Mesenchymal stem cell (in vitro differentiated cells and primary cell): ENCODE data around the gene TMEM94.

Experiments used
- DNase-seq: peaks from one replicate; pipeline ENCODE4 v3.0.0-alpha.2; 2013
- H2AFZ ChIP-seq: one replicate; pipeline ENCODE4 v1.6.1; 2013; ENCODE audit warnings: low read depth, mild to moderate bottlenecking, control low read depth, inconsistent platforms, low read length, moderate library complexity
- H2AK5ac ChIP-seq: 2 replicates; pipeline ENCODE4 v1.6.1; 2013; ENCODE audit warnings: low read length, moderate library complexity, mild to moderate bottlenecking, inconsistent platforms; ENCODE audit not compliant: severe bottlenecking
- H2BK120ac ChIP-seq: one replicate; pipeline ENCODE4 v1.6.1; 2013; ENCODE audit warnings: low read depth, mild to moderate bottlenecking, inconsistent platforms, low read length, moderate library complexity
- H2BK12ac ChIP-seq, 2 experiments: one replicate each; pipeline ENCODE4 v1.6.1; 2013; ENCODE audit warnings: inconsistent platforms in 2 of 2, low read length in 2 of 2, mild to moderate bottlenecking in 2 of 2, moderate library complexity in 2 of 2, control low read depth in 1 of 2
- H2BK15ac ChIP-seq: one replicate; pipeline ENCODE4 v1.6.1; 2013; ENCODE audit warnings: mild to moderate bottlenecking, low read depth, inconsistent platforms; ENCODE audit not compliant: poor library complexity, severe bottlenecking
- H2BK5ac ChIP-seq: 2 replicates; pipeline ENCODE4 v1.6.1; 2013; ENCODE audit warnings: low read depth, mild to moderate bottlenecking, low read length, control low read depth, inconsistent platforms; ENCODE audit not compliant: poor library complexity, severe bottlenecking
- H3K14ac ChIP-seq, 2 experiments: one replicate each; pipeline ENCODE4 v1.6.1; 2013; ENCODE audit warnings: inconsistent platforms in 2 of 2, low read length in 2 of 2, control low read depth in 1 of 2, mild to moderate bottlenecking in 1 of 2, moderate library complexity in 1 of 2
- H3K18ac ChIP-seq, 2 experiments: one replicate each; pipeline ENCODE4 v1.6.1; 2013; ENCODE audit warnings: inconsistent platforms in 2 of 2, low read length in 2 of 2, control low read depth in 1 of 2, low read depth in 1 of 2, mild to moderate bottlenecking in 1 of 2
- H3K23ac ChIP-seq, 2 experiments: one replicate each; pipeline ENCODE4 v1.6.1; 2013; ENCODE audit warnings: inconsistent platforms in 2 of 2, low read length in 2 of 2, mild to moderate bottlenecking in 2 of 2, moderate library complexity in 2 of 2, control low read depth in 1 of 2
- H3K27ac ChIP-seq: 2 replicates; pipeline ENCODE4 v1.5.1; 2013; ENCODE audit warnings: mild to moderate bottlenecking, moderate library complexity, low read length, control low read depth, inconsistent platforms; ENCODE audit not compliant: poor library complexity, severe bottlenecking
- H3K27me3 ChIP-seq, 2 experiments: 2 replicates each; pipeline versions ENCODE4 v1.6.1 to v1.7.0; 2013; ENCODE audit warnings: low read length in 2 of 2, mild to moderate bottlenecking in 2 of 2, moderate library complexity in 2 of 2, control low read depth in 1 of 2, inconsistent platforms in 1 of 2; ENCODE audit not compliant: control insufficient read depth in 1 of 2, insufficient read depth in 1 of 2
- H3K36me3 ChIP-seq, 2 experiments: 2 replicates each; pipeline versions ENCODE4 v1.6.1 to v1.7.0; 2013; ENCODE audit warnings: low read length in 2 of 2, control low read depth in 1 of 2, inconsistent platforms in 1 of 2, low read depth in 1 of 2, mild to moderate bottlenecking in 1 of 2; ENCODE audit not compliant: insufficient read depth in 2 of 2, control insufficient read depth in 1 of 2
- H3K4ac ChIP-seq, 2 experiments: one replicate each; pipeline ENCODE4 v1.6.1; 2013; ENCODE audit warnings: inconsistent platforms in 2 of 2, low read length in 2 of 2, mild to moderate bottlenecking in 2 of 2, moderate library complexity in 2 of 2, control low read depth in 1 of 2, low read depth in 1 of 2
- H3K4me1 ChIP-seq: 2 replicates; pipeline ENCODE4 v1.6.1; 2013; ENCODE audit warnings: low read depth, low read length, control low read depth; ENCODE audit not compliant: control insufficient read depth, insufficient read depth
- H3K4me2 ChIP-seq: 2 replicates; pipeline ENCODE4 v1.6.1; 2013; ENCODE audit warnings: low read length, mild to moderate bottlenecking, inconsistent platforms; ENCODE audit not compliant: poor library complexity, severe bottlenecking
- H3K4me3 ChIP-seq, 2 experiments: 2 replicates each; pipeline versions ENCODE4 v1.5.1 to v1.7.0; 2013; ENCODE audit warnings: low read length in 2 of 2, mild to moderate bottlenecking in 2 of 2, control low read depth in 1 of 2, low read depth in 1 of 2; ENCODE audit not compliant: insufficient read depth in 1 of 2
- H3K79me1 ChIP-seq: replicated peaks from 2 replicates; pipeline ENCODE4 v1.6.1; 2013; ENCODE audit warnings: mild to moderate bottlenecking, control low read depth, low read length, inconsistent platforms; ENCODE audit not compliant: poor library complexity, severe bottlenecking
- H3K9ac ChIP-seq: 2 replicates; pipeline ENCODE4 v1.7.0; 2013; ENCODE audit warnings: mild to moderate bottlenecking, low read length, moderate library complexity
- H3K9me3 ChIP-seq: 2 replicates; pipeline ENCODE4 v1.7.0; 2013; ENCODE audit warnings: mild to moderate bottlenecking, low read length; ENCODE audit not compliant: control insufficient read depth
- H4K8ac ChIP-seq: one replicate; pipeline ENCODE4 v1.6.1; 2013; ENCODE audit warnings: inconsistent platforms, mild to moderate bottlenecking, low read length, moderate library complexity
- H4K91ac ChIP-seq: one replicate; pipeline ENCODE4 v1.6.1; 2013; ENCODE audit warnings: mild to moderate bottlenecking, low read length, inconsistent platforms
- WGBS: methylation state at CpG from one replicate; pipeline ENCODE4 v1.1.7; 2013; ENCODE audit warnings: mixed read lengths; 5-methylcytosine and 5-hydroxymethylcytosine counted together

Gene TMEM94

GRCh38 chr17:75418531-75418930 is 37.9 kb upstream of the TMEM94 start:
- no peak overlapping the region for H2BK15ac ChIP-seq
- H3K23ac ChIP-seq, result no peak overlapping the region
- no peak overlapping the region for H3K9ac ChIP-seq
- H3K79me1 ChIP-seq, result no peaks in the 10 kb centered on the region
- H2BK5ac ChIP-seq, result no peak overlapping the region
- 89% methylated on average over 5 of the region's 5 CpGs for WGBS
- no peaks in the 10 kb centered on the region for H3K9me3 ChIP-seq
- no peak overlapping the region for H4K8ac ChIP-seq
- no peak overlapping the region for H2BK12ac ChIP-seq
- no peaks in the 10 kb centered on the region for H3K4me1 ChIP-seq
- no peak overlapping the region for H3K4me3 ChIP-seq
- no peak overlapping the region for H3K14ac ChIP-seq
- no peak overlapping the region for H3K4me2 ChIP-seq
- peaks cover 19 to 27% of the 10 kb centered on the region in 2 experiments for H3K27me3 ChIP-seq
- no peak overlapping the region for H2AK5ac ChIP-seq
- H3K18ac ChIP-seq, result no peak overlapping the region
- no peak overlapping the region for H3K27ac ChIP-seq
- DNase-seq, result no peak
- no peak overlapping the region for H2AFZ ChIP-seq
- H3K4ac ChIP-seq, result no peak overlapping the region
- no peak overlapping the region for H2BK120ac ChIP-seq
- no peak overlapping the region for H4K91ac ChIP-seq
- H3K36me3 ChIP-seq, result no peaks in the 10 kb centered on the region

- H3K36me3 ChIP-seq, result no peaks in the 10 kb centered on the region
- no peaks in the 10 kb centered on the region for H3K9me3 ChIP-seq
- peaks cover 0 to 6% of the 10 kb centered on the region in 2 experiments for H3K27me3 ChIP-seq
- H3K79me1 ChIP-seq, result no peaks in the 10 kb centered on the region
- H3K4ac ChIP-seq, result no peak overlapping the region
- no peak overlapping the region for H2BK12ac ChIP-seq
- H2BK120ac ChIP-seq, result no peak overlapping the region
- H3K27ac ChIP-seq, result peak overlapping the region; percentile 87
- no peak overlapping the region for H4K8ac ChIP-seq
- H2BK5ac ChIP-seq, result no peak overlapping the region
- H2AFZ ChIP-seq, result no peak overlapping the region
- H3K14ac ChIP-seq, result no peak overlapping the region
- peak overlapping the region; percentile 89 for H3K9ac ChIP-seq
- 76% methylated on average over 16 of the region's 17 CpGs for WGBS
- no peak overlapping the region for H3K4me3 ChIP-seq
- peak; percentile 92 for DNase-seq
- peaks cover 8% of the 10 kb centered on the region for H3K4me1 ChIP-seq
- H3K4me2 ChIP-seq, result no peak overlapping the region
- no peak overlapping the region for H4K91ac ChIP-seq
- no peak overlapping the region for H3K23ac ChIP-seq
- no peak overlapping the region for H3K18ac ChIP-seq
- H2AK5ac ChIP-seq, result no peak overlapping the region
- no peak overlapping the region for H2BK15ac ChIP-seq
These were observed 27.6 kb upstream of the TMEM94 start for GRCh38 chr17:75428543-75429469.

GRCh38 chr17:75430159-75430974 is 26.1 kb upstream of the TMEM94 start:
- Histone ChIP-seq H3K18ac (peak overlapping the region in 1 of 2 experiments; percentile 57), H2BK5ac (peak overlapping the region; percentile 92), H3K14ac (no peak overlapping the region), H3K27ac (peak overlapping the region; percentile 99), H3K27me3 (peaks cover 0 to 16% of the 10 kb centered on the region in 2 experiments), H3K79me1 (no peaks in the 10 kb centered on the region), H3K4ac (no peak overlapping the region), H4K8ac (peak overlapping the region; percentile 8), H3K9me3 (no peaks in the 10 kb centered on the region), H3K4me1 (peaks cover 8% of the 10 kb centered on the region), H2BK120ac (no peak overlapping the region), H3K23ac (peak overlapping the region in 1 of 2 experiments; percentile 35), H3K4me3 (no peak overlapping the region), H3K9ac (peak overlapping the region; percentile 51), H2BK12ac (peak overlapping the region in 1 of 2 experiments; percentile 78), H3K36me3 (no peaks in the 10 kb centered on the region), H2BK15ac (no peak overlapping the region), H3K4me2 (peak overlapping the region; percentile 50), H2AFZ (peak overlapping the region; percentile 71), H2AK5ac (peak overlapping the region; percentile 54), H4K91ac (no peak overlapping the region)
- 51% methylated on average over 10 of the region's 11 CpGs for WGBS
- peak; percentile 35 for DNase-seq
